Measurements from ENCODE around the gene CCDC146.
A peak's percentile ranks its signal among the peaks of the same experiment; 100 is the strongest.
"Not testable (repeated sequence)": the region's sequence is repeated elsewhere in the genome, so short reads cannot be mapped to it uniquely, and the experiment has no call there.

Gene CCDC146

DNA sequence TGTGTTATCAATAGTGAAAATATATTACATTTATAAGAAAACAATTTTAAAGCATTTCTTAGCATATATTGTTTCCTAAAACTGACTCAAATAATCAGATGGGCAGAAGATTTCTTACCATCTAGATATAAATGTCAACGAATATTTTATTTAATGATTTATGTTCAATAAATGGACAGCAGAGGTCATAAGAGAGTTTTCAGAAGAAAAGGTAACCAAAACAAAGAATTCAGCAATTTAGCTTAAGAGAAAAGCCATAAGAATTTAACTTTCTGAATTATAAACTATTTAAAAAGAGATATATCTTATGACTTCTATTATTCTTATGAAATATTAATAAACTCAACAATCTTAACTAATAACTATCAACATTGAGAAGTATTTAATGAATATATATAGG lies 3.1 kb downstream of the CCDC146 start:
- ATAC-seq (replicated peaks); DNase-seq; H3K27me3 Mint-ChIP-seq; H3K4me3 Mint-ChIP-seq; H3K9me3 Mint-ChIP-seq; H3K27ac Mint-ChIP-seq; H3K36me3 Mint-ChIP-seq: not testable (repeated sequence)
- H3K4me1 Mint-ChIP-seq: peaks cover 8 to 21% of the 10 kb centered on the region in 2 donors

- H3K4me3 Mint-ChIP-seq; H3K36me3 Mint-ChIP-seq; ATAC-seq (replicated peaks); H3K9me3 Mint-ChIP-seq; H3K27me3 Mint-ChIP-seq; H3K27ac Mint-ChIP-seq; DNase-seq: not testable (repeated sequence)
- peaks cover 8 to 21% of the 10 kb centered on the region in 2 donors for H3K4me1 Mint-ChIP-seq
Observed at GRCh38 chr7:77127009-77127408, 4.6 kb downstream of the CCDC146 start.

DNA sequence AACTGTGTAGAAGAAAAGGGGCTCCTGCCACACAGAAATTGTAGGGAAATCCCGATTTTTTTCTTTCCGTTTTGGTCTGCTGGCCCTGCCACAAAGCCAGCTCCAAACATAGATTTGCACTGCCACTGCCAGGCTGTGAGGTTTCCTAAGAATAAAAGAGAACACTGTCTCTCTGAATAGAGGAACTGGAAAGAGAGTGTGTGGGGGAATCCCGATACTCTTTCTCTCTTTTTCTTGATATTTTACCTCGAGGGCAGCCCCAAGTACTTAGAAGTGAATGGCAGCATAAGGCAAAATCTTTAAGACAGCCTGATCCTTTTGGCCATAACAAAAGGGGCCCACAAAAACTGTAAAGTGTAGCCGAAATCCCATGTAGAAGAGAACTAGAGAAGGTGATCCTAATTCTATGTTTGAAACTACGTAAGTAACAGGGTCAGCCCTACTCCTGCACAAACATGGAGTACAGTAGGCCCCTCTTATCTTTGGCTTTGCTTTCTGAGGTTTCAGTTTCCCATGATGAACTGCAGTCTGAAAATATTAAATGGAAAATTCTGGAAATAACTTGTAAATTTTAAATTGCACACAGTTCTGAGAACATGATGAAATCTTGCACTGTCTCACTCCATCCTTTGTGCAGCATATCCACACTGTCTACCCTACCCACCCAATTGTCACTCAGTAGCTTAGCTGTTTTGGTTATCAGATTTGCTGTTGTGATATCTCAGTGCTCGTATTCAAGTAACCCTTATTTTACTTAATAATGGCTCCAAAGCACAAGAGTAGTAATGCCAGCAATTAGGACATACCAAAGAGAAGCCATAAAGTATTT lies 6.4 kb downstream of the CCDC146 start:
- not testable (repeated sequence) for H3K27me3 Mint-ChIP-seq, H3K9me3 Mint-ChIP-seq, H3K4me3 Mint-ChIP-seq, H3K36me3 Mint-ChIP-seq
- ATAC-seq (replicated peaks): peak; percentile 98
- peak overlapping the region; percentile 65 for H3K27ac Mint-ChIP-seq
- peaks cover 3 to 15% of the 10 kb centered on the region in 2 donors for H3K4me1 Mint-ChIP-seq
- DNase-seq: peak; percentile 56

DNA sequence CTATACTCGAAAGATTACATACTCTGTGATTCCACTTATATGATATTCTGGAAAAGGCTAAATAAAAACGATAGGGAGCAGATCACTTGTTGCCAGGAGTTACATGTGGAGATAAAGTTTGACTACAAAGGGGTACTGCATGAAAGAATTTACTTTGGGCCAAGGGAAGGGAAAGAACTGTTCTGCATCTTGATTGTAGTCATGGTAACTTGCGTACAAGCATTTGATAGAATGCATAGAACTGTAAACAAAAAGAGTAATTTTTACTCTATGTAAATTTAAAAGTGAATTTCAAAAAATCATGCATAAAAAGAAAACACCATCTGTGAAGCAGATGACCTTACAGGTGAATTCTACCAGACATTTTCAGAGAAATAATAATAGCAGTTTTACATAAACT lies 9.4 kb downstream of the CCDC146 start:
- H3K36me3 Mint-ChIP-seq; H3K9me3 Mint-ChIP-seq; H3K27ac Mint-ChIP-seq; DNase-seq; H3K4me3 Mint-ChIP-seq; ATAC-seq (replicated peaks); H3K27me3 Mint-ChIP-seq: not testable (repeated sequence)
- H3K4me1 Mint-ChIP-seq: peaks cover 3 to 21% of the 10 kb centered on the region in 2 donors

GRCh38 chr7:77138668-77139067 lies 16.3 kb downstream of the CCDC146 start:
- H3K36me3 Mint-ChIP-seq; H3K27me3 Mint-ChIP-seq; DNase-seq; ATAC-seq (replicated peaks); H3K27ac Mint-ChIP-seq; H3K9me3 Mint-ChIP-seq; H3K4me1 Mint-ChIP-seq; H3K4me3 Mint-ChIP-seq: not testable (repeated sequence)

- DNase-seq; H3K9me3 Mint-ChIP-seq; ATAC-seq (replicated peaks); H3K4me3 Mint-ChIP-seq; H3K27ac Mint-ChIP-seq; H3K27me3 Mint-ChIP-seq; H3K4me1 Mint-ChIP-seq; H3K36me3 Mint-ChIP-seq: not testable (repeated sequence)
Observed at GRCh38 chr7:77140291-77140690, 17.9 kb downstream of the CCDC146 start.

DNA sequence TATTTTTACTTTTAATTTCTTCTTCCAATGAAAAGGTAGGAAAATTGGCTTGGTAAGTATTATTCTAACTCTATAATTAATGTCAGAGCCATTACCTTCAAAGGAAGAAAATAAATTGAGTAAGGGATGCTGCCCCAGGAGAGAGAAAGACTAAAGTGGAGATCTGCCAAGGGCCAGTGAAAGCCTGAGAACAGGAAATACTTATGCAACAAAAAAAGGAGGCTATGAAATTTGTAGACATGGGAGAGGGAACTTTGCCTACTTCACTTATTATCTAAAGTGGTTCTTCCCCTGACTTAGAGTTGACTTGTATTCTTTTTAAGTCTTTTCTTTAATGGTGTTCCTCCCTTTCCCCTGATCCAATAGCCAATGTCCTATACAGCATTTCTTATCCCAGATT lies 29.8 kb downstream of the CCDC146 start:
- not testable (repeated sequence) for H3K4me3 Mint-ChIP-seq; H3K27ac Mint-ChIP-seq; DNase-seq; ATAC-seq (replicated peaks); H3K4me1 Mint-ChIP-seq; H3K9me3 Mint-ChIP-seq; H3K27me3 Mint-ChIP-seq
- peaks cover 4 to 11% of the 10 kb centered on the region in 2 donors for H3K36me3 Mint-ChIP-seq

DNA sequence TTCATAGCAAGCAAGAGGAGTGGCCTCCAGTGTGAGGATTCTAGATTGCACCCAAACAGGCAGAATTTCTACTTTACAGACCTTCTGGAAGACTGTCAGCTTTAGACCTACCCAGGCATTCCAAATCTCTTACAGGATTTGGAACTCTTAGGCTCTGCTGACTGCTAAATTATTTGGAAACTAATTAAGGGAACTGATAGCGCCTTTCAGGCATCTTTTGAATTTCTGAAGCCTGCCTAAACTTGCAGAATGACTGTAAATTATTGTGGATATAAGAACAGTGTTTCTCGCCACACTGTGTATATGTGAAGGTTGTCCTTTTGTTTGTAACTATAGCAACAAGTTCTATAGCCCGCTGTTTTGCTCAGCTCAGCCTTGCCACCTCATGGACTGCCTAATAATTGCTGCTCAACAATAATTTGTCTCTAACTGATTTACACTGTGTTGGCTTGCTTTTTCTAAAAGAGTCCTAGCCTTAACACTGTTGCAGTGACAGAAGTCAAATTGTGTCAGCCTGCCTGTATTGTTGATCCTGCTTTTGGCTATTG lies 32.6 kb downstream of the CCDC146 start:
- peak overlapping the region; percentile 44 for H3K27ac Mint-ChIP-seq
- not testable (repeated sequence) for H3K4me3 Mint-ChIP-seq, DNase-seq, H3K27me3 Mint-ChIP-seq, H3K9me3 Mint-ChIP-seq, H3K36me3 Mint-ChIP-seq
- ATAC-seq (replicated peaks): peak; percentile 55 to 63
- peaks cover 10 to 15% of the 10 kb centered on the region in 2 donors for H3K4me1 Mint-ChIP-seq

DNA sequence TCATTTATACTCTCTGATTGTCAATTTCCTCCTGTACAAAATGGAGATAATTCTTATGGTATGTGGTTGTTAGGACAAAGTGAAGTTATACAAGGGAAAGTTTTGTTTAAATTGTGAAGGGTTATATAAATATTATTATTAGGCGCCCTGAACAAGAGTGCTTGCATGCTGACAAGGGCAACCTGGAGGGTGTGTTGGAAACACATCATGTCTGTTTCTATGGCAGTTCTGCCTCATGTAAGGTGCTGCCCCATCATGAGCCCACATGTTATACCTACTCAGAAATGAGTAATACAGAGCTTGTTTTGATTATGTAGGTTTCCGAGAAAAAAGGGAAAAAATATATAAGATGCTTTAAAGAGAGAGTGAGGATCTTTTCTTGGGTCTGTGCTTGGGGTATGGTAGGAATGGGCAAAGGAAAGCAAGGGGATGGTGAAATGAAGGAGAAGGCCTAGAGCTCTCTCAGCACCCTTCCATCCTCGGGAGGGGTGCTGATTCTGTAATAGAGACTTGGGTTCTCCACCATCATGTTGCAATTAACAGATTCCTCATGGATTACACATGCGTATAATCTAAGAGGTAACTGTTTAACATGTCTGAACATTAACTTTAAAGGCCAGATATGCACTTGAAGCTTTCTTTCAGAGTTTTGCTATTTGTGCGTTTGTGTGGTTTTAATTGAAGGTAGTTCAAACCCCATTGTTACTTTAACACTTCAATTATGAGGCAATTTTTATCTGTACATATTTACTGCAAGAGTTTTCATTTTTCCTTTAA lies 33.4 kb downstream of the CCDC146 start:
- peaks cover 10 to 15% of the 10 kb centered on the region in 2 donors for H3K4me1 Mint-ChIP-seq
- H3K9me3 Mint-ChIP-seq, H3K27me3 Mint-ChIP-seq, H3K36me3 Mint-ChIP-seq, H3K4me3 Mint-ChIP-seq: not testable (repeated sequence)
- DNase-seq (peak; percentile 5), ATAC-seq (replicated peaks) (peak; percentile 63 to 72)
- H3K27ac Mint-ChIP-seq: peak overlapping the region; percentile 44

DNA sequence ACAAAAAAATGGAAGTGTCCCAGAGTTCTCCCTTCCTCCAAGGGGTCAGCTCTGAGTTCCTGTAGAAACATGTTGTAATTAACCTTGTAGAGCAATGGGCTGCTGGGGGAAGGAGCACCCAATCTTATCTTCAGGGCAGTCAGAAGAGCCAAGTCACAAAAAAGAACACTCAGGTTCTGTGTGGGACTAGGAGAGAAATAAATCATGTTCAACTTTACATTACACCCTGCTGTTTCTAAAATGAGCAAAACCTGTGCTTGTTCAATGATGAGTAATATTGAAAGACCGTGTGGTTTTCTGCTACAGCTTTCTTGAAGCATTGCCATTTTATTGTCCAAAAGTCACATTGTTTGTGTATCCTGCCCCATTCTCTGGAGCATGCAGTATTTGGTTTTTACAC lies 34.6 kb downstream of the CCDC146 start:
- H3K4me3 Mint-ChIP-seq: peak overlapping the region in 1 of 2 donors; percentile 70
- H3K27me3 Mint-ChIP-seq, H3K36me3 Mint-ChIP-seq, H3K9me3 Mint-ChIP-seq, DNase-seq: not testable (repeated sequence)
- peaks cover 10 to 15% of the 10 kb centered on the region in 2 donors for H3K4me1 Mint-ChIP-seq
- H3K27ac Mint-ChIP-seq: peak overlapping the region; percentile 87
- ATAC-seq (replicated peaks): peak; percentile 72 to 87

DNA sequence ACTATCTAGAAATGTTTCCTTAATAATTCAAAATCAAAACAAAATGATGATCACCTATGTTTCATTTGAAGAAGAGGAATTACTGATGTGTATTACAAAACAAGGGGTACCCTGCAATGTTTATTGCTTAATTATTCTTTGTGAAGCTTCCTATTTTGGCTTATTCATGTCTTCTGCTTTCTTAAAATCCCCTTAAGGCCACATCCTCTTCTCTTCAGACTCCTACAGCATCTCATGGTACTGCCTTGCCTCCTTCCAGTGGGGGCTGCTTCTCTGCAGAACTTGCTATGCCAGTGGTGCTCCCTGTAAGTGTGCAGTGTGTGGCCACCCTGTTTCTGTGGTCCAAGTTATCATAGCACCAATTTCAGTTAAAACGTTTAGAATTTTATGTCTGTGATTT lies 35.0 kb downstream of the CCDC146 start:
- Mint-ChIP-seq H3K9me3 (no peaks in the 10 kb centered on the region), H3K4me3 (peak overlapping the region; percentile 62 to 70), H3K27ac (peak overlapping the region; percentile 87), H3K36me3 (no peaks in the 10 kb centered on the region), H3K4me1 (peaks cover 10 to 12% of the 10 kb centered on the region in 2 donors), H3K27me3 (no peaks in the 10 kb centered on the region)
- ATAC-seq (replicated peaks): peak; percentile 84 to 87
- DNase-seq: peak; percentile 30

GRCh38 chr7:77171073-77171472 lies 48.7 kb downstream of the CCDC146 start:
- H3K4me1 Mint-ChIP-seq; ATAC-seq (replicated peaks): not testable (repeated sequence)

DNA sequence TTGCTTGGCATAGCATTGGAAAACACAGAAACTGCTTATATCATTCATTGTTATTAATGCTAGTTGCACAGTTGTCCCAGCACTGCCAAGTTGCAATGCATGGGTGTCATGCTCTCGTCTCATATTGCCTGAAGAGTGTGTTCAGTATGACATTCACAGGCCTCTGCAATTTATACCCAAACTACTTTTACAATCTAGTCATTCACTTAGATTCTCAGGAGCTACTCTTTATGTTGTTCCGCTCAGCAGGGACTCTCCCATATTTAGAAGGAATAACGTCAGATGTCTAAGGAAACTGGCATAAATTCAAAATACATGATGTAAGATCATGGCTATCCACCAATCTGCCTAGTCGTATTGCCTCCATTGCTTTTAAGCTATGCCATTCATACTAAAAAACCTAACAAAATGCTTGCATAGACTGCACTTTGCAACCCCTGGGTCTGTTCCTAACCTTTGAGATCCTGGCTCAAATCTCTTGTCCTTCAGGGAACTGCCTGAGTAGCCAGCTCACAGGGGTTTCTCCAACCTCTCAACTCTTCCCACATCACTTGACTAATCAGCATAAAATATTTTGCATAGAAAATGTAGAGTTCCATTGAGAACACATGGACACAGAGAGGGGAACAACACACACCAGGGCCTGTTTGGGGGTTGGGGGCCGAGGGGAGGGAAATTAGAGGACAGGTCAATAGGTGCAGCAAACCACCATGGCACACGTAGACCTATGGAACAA lies 50.2 kb downstream of the CCDC146 start:
- not testable (repeated sequence) for H3K27me3 Mint-ChIP-seq; H3K9me3 Mint-ChIP-seq; H3K36me3 Mint-ChIP-seq; H3K27ac Mint-ChIP-seq; H3K4me1 Mint-ChIP-seq; ATAC-seq (replicated peaks); DNase-seq; H3K4me3 Mint-ChIP-seq

More at GRCh38 chr7:77171073-77171472, 48.7 kb downstream of the CCDC146 start:
- not testable (repeated sequence) for H3K27ac Mint-ChIP-seq, H3K27me3 Mint-ChIP-seq, H3K4me3 Mint-ChIP-seq, H3K9me3 Mint-ChIP-seq, H3K36me3 Mint-ChIP-seq, DNase-seq

DNA sequence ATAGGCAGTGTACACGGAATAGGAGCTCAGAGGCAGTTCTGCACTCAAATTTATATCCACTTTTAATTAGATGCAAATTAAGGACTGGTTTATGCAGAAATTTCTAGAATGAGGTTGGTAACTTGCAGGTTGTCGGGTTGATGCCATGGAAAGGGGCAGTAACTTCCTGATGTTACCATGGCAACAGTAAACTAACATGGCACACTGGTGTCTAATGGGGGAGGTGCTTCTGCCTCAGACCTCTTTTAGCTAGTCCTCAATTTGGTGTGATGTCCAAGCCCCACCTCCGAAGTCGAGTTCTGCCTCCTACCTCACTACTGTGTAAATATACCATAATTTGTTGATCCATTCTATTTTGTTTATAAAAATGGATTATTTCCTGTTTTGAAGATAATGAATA lies 52.0 kb downstream of the CCDC146 start:
- H3K27ac Mint-ChIP-seq; H3K9me3 Mint-ChIP-seq; ATAC-seq (replicated peaks); H3K4me1 Mint-ChIP-seq; H3K36me3 Mint-ChIP-seq; H3K4me3 Mint-ChIP-seq; H3K27me3 Mint-ChIP-seq; DNase-seq: not testable (repeated sequence)

All from stimulated activated naive B cell treated with anti-CD40 and anti-IgM and Interleukin-4, amounts not matched to agents 10 μg/mL and 1 μg/mL and 100 μg/mL, for 72 hours (primary cell).